Kidney tubule cell (primary cell): Measurements from ENCODE around the gene CCNI.

ENCODE experiments used
- DNase-seq: peaks from one replicate; pipeline ENCODE4 v3.0.0-alpha.2; 2018; ENCODE audit warnings: low spot score

Gene CCNI

GRCh38 chr4:77002321-77003107 lies 73.3 kb downstream of the CCNI start:
- DNase-seq = peak; percentile 86

GRCh38 chr4:77001907-77002306 lies 73.9 kb downstream of the CCNI start:
- peak; percentile 77 for DNase-seq

- no peak for DNase-seq
Observed at GRCh38 chr4:76998251-76998901, 77.4 kb downstream of the CCNI start.

GRCh38 chr4:76997532-76997931 lies 78.3 kb downstream of the CCNI start:
- no peak for DNase-seq
